GM21526 (cell line): ENCODE results near the gene PPP1R1A.
A peak's percentile ranks its signal among the peaks of the same experiment; 100 is the strongest.

Experiments used
- ATAC-seq: cut with Tn5 transposase; IDR thresholded peaks from one replicate; pipeline ENCODE4 v1.9.1; 2021; ENCODE audit warnings: moderate library complexity; ENCODE audit not compliant: unreplicated experiment, low FRiP score

Gene PPP1R1A

DNA sequence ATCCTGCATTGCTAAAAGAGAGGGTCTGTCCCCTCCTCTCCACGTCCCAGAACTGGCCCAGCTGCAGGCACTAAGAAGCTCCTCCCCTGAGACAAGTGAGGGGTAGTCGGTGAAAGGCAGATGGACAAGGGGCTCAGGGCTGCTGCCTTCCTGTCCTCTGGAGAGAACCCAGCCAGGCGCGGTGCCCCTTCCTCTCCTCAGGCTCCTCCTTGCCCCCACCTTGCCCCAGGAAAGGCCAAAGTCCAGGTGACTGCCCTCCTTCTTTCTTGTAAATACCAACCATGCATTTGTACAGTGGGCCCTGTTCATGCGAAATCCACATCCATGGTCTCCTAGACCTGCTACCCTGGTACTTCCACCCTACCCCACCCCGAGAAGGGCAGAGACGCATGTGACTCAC, 9.7 kb downstream of the PPP1R1A start:
- ATAC-seq: no peak

DNA sequence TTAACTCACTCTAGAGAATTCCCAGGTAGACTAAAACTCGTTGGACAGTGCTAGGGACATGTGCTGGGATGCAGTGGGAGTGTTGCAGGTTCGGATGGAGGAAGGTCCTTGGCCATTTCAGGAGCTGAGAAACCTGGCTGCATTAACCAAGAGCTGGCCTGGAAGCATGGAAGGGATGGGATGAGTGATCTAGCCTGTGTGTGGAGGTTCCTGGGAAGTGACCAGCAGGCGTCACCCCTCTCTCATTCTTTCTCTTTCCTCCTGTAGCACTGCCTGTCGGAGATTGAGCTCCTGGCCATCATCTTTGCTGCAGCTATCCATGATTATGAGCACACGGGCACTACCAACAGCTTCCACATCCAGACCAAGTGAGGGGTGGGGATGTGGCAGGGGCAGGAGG, 15.6 kb downstream of the PPP1R1A start:
- no peak for ATAC-seq

DNA sequence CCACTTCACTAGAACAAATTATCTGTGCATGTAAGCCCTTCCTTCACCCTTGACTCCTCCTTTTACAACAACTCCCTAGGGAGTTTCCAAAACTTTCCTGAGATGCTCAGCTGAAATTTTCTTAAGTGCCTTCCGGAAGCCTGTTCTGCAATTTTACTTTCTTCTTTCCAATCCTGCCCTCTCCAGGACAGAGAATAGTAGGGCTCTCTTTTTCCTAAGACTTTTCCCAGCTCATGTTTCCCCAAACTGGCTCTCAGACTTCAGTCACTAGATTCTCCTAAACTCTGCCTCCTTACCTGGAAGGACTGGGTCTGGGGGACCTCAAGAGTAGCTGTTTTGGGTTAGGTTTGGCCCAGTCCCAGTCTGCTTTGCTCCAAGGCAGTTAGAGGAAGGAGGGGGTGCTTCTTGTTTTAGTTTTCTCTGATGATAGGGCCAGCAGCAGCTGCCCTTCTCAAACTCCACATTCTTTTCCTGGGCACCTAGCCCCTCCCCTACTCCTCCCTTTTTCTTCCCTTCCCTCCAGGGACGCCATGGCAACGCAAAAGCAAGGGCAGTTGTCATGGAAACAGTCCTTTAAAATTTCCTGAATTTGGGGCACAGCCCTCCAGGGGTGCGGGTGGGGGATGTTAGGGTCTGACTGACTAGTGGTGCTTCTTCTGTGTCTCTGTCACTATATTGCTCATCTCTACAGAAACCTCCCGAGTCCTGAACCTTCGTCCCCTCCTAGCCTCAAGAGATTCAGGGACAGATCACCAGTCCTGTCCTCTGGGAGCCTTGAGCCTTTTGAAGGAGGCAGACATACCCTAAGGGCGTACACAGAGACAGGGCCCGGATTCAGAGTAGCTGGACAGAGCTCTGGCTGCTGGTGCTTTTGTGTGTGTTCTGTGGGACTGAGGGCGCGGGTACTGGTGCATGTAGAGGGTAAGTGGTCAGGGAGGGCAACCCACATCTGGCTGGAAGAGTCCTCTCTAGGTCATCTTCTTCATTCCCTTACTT, 17.0 kb downstream of the PPP1R1A start:
- ATAC-seq: no peak

DNA sequence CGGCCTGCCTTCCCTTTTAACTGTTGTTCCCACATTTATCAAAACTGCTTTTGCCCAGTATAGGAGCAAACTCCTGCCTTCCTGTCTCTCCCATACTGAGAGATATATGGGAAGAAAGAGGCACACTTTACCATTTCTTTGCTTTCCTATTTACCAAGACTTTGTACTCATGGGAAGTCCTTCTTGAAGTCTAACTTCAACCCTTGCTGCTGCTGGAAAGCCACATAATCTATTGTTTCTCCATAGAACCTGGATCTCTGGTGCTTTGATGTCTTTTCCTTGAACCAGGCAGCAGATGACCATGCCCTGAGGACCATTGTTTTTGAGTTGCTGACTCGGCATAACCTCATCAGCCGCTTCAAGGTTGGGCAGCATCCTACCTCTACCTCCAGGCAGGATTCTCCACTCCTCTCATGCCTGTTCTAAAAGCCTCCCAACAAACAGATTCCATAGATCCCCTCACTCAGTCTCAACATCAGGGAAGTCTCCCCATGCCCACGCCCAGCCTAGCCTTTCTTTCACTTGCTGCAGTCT, 18.4 kb downstream of the PPP1R1A start:
- no peak for ATAC-seq

DNA sequence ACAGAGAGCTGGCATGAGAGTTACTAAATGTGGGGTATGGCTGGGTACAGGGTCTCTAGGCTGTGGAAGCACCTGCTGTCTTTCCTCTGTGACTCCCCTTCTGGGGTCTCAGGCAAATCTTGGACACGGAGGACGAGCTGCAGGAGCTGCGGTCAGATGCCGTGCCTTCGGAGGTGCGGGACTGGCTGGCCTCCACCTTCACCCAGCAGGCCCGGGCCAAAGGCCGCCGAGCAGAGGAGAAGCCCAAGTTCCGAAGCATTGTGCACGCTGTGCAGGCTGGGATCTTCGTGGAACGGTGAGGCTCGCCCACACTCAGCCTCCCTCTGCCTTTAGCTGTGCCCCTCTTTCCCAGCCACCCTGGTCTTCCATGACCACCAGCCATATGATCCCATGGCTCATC, 19.4 kb downstream of the PPP1R1A start:
- no peak for ATAC-seq

DNA sequence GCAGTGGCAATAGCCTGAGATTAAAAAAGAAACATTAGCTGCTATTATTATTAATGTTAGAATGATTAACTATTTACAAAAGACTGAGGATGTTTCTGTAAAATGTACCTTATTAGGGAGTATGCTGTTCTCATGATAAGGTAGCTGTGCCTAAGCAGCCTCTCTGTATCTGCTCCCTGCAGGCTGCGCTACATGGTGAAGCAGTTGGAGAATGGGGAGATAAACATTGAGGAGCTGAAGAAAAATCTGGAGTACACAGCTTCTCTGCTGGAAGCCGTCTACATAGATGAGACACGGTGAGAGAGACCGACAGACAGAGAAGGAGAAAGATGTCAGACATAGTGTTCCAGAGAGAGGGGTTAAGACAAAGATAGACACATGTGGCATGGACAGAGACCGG, 21.7 kb downstream of the PPP1R1A start:
- ATAC-seq: no peak

DNA sequence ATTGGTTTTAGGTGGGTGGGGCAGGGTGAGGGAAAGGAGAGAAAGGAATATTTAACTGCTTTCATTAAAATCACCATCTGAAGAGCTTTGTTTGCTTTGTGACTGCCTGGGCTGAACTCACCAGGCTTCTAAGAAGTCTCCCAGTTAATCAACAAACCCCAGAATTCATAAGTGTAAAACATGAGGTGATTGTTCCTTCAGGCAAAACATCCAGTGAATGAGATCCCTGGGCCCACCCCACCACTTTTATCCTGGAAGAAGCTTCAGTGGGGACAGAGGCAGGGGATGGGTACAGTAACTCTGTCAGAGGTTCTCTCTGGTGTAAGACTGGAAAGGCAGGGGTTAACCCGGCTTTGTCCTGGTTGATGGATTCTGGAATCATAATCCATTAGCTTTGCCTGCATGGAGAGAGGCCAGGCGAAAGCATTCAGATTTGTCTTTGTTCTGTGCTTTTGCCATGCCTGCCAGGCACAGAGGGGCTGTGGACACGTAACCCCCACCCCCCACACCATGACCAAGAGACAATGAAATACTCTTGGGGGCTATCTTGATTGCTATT, 22.4 kb downstream of the PPP1R1A start:
- ATAC-seq: no peak

DNA sequence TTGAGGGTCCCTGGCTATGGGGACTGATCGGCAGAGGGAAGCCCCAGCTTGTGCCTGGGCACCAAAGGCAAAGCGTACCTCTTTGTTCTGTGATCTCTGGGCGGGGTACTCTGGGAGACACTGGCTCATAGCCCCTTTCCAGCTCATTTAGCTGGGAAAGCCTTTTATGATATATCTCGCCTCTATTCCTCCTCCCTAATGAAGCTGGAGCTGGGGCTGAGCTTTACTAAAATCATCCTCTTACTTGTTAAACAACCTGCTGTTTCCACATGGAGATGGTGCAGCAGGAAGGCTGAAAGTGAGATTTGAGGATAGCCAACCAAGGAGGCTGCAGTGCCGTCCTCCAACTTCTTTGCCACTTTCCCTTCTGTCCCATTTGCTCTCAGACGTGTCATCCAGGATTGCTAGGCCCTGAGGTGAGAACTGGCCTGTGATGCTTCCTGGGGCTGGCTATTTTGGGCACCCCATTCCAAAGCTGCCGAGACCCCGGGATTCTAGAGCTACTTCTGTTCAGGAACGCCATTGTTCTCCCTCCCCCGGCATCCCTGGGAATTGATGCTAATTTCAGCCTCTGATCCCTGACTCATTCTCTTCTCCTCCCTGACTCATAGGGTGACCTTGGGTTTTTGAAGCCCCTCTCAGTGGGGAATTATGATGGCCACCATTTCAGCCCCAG, 23.0 kb downstream of the PPP1R1A start:
- ATAC-seq: no peak

DNA sequence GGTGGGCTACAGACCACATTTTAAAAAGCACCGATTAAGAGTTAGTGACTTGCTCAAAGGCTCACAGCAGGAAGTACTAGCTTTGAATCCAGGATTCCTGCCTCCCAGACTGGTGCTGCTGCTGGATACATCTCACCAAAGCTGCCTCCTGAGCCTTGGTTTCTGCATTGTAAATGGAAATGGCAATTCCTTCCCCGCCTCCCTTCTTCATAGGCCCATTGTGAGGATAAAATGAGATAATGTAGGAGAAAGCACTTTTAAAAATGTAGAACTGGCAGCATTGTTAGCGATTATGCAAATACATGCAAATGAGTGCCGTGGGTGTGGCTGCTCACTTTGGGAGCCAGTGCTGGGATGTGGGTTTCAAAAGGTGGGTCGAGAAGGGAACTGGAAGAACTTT, 23.7 kb downstream of the PPP1R1A start:
- ATAC-seq: no peak

DNA sequence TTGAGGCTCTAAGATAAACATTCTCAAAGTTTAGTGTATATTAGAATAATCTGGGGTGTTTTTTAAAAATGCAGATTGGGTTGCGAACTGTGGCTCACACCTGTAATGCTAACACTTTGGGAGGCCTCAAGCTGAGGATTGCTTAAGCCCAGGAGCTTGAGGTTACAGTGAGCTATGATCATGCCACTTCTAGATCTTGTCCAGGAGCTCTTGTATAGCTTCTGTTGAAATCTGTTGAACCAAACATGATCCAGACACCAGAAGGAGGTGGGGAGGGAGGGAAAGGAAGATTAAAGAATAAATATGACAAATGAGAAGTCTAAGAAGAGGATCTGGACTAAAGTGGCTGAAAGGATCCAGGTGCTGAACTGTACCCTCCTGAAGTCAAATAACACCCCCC, 24.7 kb downstream of the PPP1R1A start:
- ATAC-seq: no peak

DNA sequence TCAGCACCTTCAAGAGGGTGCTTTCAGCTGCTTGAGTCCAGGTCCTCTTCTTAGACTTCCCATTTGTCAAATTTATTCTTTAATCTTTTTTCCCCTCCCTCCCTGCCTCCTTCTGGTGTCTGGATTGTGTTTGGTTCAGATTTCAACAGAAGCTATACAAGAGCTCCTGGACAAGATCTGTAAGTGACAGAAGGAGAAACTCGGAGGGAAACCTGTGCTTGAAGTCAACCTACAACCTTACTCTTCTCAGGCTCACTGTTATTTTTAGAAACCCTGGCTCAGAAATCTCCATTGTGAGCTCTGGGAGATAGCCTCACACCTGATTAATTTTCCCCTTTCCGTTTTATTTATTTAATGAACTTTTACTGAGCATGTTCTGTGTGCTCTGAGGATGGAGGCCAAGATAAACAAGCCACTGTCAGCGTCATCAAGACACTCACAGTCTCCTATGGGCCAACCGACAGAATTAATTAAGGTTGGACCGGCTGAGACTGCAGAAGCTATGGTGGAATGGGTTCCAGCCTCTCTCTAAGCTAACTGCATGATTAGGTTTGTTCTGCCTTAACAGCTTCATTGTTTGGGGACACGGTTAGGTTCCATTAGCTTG, 25.6 kb downstream of the PPP1R1A start:
- ATAC-seq: no peak

DNA sequence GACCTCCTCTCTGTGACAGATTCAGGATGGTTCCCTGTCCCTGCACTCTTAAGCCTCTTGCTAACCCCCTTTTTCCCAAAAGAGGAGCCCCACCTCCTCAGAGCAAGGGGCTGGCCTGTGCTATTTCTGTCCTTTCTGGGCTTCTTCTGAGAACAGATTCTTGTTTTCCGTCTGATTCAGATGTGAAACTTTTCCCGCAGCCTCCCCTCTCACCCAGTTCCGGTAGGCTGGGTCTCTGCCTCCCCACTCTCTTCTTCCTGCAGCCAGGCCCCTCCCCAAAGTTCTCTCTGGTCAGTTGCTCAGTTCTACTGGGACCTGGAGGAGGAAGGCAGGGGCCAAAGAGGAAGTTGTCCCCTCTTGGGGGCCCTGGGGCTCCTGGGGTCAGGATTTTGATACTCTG, 27.3 kb downstream of the PPP1R1A start:
- no peak for ATAC-seq

DNA sequence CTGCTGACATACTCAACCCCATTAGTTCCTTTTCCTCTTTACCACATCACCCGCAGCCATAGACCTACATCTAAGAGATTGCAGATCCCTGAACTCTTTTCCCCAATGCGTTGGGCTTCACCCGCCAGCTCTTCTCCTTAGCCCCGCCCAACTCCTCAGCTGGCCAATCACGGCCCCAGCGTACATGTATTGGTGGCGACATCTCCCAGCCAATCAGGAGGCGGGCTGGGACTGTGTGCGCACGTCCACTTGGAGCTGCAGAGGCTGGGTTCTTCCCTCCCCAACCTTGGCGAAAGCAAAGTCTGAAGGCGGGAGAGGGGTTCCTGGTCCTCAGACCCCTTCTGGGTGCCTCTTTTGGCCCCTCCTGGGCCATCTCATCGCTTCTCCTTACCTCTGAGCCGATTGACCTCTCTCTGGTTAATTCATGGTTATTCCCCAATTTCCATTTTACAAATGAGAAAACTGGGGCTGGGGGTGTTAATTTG, 28.0 kb downstream of the PPP1R1A start:
- peak; percentile 100 for ATAC-seq

DNA sequence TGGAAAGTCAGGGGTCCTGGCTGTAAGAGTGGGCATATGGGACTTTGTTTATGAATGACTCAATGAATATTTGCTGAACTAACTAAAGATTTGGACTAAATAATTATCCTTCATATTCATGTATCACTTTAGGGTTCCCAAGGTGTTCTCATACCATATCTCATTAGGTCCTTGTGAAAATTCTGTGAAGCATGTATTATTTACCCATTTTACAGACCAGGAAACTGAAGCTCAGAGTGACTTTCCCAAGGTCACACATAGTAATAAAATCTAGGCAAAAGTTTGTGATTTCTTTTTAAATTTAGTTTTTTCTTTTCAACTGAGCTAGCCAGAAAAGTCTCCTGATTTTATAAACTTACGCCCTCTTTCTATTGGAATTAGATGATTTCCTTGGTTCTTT, 29.7 kb downstream of the PPP1R1A start:
- no peak for ATAC-seq

DNA sequence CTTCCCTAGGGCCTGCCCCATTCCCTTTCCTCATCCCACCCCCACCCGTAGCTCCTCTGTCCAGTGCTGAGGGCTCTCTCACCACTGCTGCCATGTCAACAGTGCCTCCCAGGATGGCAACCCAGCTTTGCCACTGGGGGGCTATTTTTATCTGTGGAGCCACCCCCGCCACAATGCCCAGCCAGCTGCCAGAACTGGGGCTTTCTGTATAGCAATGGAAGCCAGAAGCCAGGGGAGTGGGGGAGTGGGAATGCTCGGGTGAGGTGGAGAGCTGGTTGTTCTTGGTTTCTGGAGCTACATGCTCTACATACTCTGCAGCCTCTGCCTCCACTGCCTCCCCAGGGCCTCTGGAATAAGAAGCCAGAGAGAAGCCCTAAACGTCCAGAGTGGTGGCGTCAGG, 30.1 kb downstream of the PPP1R1A start:
- no peak for ATAC-seq

DNA sequence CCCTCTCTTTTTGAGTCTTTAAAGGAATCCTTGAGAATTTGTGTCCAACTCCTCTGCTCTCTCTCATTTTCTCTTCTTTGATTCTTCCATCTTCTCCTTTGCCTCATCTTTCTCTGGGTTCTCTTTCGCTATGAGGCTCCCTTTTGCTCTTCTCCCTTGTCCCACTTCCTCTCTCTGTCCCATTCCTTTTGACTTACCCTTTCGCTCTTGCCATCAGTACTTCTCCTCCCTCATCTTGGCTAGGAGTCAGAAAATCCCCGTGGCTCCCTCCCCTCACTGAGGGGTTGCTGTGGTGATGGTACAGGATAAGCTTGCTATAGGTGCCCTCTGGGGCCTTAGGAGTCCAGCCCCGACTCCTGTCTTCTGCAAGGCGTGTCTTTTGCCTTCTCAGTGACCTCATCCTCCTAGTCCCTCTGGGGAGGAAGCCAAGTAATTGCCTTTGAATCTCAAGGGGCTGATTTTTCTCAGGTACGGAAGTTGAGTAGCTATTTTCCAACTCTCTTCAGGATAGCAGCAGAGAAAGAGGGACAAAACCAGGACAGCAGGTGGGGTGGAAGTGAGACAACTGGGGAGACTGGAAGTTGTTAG, 32.7 kb downstream of the PPP1R1A start:
- no peak for ATAC-seq

DNA sequence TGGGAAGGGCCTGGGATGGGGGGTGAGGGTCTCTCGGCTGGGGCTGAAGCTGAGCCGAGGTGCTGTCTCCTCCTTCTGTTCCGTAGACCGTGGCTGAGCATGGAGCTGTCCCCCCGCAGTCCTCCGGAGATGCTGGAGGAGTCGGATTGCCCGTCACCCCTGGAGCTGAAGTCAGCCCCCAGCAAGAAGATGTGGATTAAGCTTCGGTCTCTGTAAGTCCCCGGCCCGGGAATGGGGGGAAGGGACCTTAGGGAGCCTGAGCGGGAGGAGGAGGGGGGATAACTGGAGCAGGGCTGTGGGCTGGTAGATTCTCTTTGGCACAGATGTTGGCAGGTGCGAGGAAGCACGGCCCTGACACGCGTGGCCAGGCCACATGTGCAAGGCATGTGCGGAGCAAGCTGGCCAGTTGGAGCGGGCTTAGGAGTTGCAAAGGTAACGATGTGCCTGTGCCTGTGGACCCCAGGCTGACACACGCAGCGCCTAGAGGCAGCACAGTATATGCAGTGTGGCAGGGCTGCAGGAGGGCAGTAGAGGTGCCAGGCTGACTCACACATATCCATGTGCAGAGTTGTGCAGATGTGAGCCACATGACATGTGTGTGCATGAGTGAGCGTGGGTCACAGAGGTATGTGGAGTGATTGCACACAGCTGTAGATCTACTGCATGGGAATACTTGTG, 38.5 kb downstream of the PPP1R1A start:
- no peak for ATAC-seq

DNA sequence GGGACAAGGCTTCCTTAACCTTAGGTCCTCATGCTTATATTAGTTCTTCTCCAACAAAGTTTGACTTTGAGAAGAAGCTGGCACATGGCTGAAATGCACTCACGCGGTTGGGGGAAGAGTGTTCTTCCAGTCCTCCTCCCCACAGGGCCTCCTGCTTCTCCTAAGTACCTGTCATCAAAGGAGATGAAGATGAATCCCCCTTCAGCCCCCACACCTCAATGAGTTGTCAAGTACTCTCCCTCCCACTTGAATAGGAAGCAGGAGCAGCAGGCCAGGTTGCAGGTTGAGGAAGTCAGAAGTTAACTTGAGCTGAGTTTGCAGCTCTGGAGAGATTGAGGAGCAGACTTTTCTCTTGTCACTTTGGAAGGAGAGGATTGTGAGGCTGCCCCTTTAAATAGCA, 41.9 kb downstream of the PPP1R1A start:
- ATAC-seq: no peak

DNA sequence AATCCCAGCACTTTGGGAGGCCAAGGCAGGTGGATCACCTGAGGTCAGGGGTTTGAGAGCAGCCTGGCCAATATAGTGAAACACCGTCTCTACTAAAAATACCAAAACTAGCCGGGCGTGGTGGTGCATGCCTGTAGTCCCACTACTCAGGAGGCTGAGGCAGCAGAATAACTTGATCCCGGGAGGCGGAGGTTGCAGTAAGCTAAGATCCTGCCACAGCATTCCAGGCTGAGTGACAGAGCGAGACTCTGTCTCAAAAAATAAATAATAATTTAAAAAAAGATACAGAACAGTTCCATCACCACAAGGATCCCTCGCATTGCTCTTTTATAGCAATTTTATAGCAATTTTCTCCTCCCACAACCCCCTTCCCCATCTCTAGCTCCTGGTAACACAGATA, 43.7 kb downstream of the PPP1R1A start:
- ATAC-seq: no peak

DNA sequence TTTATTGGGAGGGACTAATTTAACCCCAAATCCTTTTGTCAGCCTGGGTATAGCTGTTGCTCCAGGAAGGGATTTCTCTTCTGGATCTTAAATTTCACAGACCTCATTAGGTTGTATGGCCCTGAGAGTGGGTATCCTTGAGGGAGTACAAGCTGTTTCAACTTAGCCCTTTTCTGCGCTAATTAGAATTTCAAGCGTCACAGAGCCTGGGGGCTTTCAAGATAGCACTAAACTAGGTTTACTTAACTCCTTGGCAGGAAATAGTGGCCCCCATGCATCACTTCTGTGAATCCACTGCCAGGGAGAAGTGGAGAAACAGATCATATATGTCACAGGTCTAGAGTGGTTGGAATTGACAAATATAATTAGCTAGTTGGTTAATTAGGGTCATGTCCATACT, 44.9 kb downstream of the PPP1R1A start:
- no peak for ATAC-seq
